ENCODE measurements around the gene THAP11.

- TF ChIP-seq CTCF (IDR thresholded peaks at IDR 0.05) (no peak), POLR2A (IDR thresholded peaks at IDR 0.05) (no peak)
These were observed 3.9 kb downstream of the THAP11 start for GRCh38 chr16:67846063-67846319.

All from vagina (tissue), 2 donors.